SK-N-MC (cell line): ENCODE measurements around the gene ADSL.

ENCODE experiments used
- EZH2 ChIP-seq: fragments of 200-600 bp; sonication (generic); IDR thresholded peaks from one replicate; pipeline ENCODE4 v1.6.1; 2017; ENCODE audit warnings: antibody characterized with exemption
- POLR2AphosphoS5 ChIP-seq: IDR thresholded peaks from 2 replicates; pipeline ENCODE4 v1.6.1; 2012; ENCODE audit warnings: mild to moderate bottlenecking, low read depth, low read length, borderline replicate concordance

DNA sequence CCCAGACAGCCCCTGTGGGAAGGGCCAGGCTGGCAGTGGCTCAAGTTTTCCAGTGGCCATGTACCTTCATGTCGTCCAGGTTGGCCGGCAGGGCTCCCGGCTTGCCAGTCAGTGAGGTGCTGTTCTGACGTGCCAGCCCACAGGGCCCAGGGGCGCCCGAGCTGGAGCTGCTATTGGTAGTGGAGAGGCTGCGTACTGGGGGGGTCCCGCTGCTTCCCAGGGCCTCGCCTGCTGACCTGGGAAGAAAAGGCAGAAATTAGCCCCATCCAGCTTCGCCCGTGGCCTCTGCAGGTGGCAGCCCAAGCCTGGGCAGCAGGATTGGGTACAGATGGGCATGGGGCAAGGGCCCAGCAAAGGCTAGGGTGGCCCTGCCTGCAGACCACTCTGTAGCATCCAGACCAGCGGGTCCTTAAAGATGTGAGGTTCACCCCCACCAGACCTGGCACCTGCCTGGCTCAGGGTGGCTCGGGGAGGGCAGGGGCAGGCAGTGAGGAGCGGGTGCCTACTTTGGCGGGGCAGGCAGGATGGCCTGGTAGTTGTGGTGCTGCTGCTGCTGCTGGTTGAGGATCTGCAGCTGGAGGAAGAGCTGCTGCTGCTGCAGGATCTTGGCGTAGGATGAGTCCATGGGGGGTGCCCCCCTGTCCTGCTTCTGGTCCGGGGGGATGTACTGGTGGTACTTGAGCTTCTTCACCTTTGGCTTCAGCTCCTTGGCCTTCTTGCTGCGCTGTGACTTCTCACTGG lies 74.2 kb downstream of the ADSL start:
- TF ChIP-seq POLR2AphosphoS5 (no peak), EZH2 (no peak)
